DMS53 treated with DMSO at 0.1 percent for 48 hours (cell line): Measurements from ENCODE around the gene FBN1.

Experiments
- DNase-seq: peaks from one replicate; lab custom pipeline; 2025; ENCODE audit not compliant: unreplicated experiment; lab: John Stamatoyannopoulos, UW

Gene FBN1

DNA sequence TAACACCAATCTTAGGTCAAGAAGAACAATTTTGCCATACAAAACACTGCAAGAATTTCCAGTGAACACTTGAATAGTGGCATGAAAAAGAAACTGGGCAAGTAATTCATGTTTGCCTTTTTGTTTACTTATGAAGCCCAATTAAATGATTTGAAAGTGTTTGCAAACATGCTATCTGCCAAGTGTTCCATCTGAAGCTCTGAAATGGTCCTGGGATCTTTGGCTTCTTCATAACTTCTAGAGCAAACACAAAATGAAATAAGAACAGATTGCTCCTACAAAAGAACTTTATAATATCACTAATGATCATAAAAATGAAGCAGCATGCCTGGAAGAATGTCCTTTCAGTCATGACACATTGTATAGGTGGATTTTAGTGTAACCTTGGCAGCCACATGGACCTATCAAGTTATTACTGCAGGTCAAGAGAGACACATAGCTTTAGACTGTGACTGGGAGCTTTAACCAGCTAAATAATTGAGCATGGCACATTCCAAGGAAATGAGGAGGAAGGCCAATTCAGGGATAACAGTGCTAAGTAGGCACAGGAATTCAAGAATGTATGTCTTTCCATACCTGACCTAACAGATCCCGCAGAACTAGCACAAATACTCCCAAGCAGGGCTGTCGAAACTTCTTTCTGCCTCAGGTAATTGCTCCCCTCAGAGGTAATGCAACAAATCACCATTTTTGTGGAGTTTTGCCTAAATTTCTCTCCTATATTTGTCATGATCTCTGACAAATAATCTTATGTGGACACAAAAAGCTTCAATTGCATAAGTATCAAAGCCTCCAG is 169.7 kb downstream of the FBN1 start:
- no peak for DNase-seq

DNA sequence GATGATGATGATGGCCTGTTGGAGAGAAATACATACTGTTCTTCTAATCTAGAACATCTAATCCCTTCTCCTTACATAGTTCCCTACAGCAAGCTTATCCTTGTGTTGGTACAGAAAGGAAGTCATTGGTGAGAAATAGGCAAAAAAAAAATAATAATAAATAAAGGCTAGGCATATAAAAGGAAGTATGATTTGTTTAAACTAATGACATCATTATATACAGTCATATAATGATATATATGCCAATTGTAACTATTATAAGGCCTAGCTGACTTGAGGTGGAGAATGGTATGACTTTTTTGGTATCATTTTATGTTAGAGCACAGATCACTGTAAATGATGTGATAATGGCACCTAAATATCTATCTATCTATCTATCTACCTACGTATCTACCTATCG is 171.8 kb downstream of the FBN1 start:
- DNase-seq = no peak

DNA sequence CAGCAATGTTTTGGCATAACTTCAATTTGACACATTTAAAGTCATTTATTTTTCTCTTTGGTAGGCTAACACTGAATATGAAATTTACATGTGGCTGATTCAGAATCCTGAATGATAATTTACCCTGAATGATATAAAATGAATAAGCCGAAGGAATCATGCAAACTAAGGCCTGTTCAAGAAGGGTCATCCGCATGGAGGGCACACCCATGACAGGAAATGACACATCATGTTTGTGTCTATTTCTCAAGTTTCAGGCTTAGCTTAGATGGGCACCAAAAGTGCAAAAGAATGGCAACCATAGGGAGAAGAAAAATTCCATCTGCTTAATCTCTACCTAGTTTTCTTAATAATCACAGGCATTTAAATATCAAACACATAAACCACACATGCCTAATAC is 172.8 kb downstream of the FBN1 start:
- DNase-seq = no peak

DNA sequence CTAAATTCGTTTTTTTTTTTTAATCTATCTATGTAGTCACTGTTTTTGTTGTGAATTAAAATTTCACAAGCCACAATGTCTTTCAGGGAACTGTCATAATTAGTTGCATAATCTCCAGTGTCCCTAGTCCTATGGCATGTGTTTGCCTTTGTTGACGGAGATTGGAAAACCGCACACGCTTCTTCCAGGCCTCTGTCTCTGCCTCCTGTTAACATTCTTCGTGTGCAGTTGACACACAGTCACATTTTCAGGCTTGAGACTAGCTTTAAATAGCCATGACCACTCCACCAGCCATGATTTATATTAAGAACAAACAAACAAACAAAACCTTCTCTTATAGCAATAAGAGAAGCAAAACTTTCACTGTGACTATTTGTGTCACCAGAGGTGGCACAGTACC is 174.4 kb downstream of the FBN1 start:
- DNase-seq = no peak

DNA sequence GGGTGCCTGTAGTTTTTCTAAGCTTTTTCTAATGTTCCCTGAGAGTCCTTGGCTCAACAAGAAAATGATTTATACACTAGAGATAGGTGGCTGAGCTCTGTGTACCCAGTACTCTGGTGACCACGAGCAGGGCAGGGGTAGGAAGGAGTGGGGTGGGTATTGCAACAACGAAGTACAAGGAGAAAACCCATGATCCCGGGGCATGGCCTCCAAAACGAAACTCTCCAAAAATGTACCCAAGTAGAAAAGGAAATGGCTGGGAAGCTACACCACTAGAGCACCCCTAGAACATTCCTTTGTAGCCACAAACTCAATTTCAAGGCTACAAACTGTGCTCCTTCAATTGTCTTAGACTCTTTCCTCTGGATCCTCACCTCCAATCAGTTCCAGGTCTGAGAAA is 175.4 kb downstream of the FBN1 start:
- DNase-seq = no peak

DNA sequence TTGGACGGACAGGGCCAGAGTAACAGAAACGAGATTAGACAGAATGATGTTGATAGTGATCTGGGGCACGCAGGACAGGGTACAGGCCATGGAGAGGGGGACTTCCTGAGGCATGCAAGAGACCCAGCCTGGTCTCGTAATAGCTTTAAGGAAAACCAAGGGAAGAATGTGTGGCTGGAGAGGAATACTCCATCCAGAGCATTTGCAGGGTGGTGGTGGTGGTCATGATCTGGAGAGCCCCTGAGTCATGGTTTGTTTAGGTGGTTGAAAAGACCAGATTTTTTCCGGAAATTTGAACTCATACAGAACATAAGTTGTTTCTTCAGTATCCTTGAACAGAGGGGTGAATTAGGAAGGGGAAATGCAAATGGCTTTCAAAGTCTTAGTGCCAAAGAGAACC is 175.8 kb downstream of the FBN1 start:
- DNase-seq = no peak

DNA sequence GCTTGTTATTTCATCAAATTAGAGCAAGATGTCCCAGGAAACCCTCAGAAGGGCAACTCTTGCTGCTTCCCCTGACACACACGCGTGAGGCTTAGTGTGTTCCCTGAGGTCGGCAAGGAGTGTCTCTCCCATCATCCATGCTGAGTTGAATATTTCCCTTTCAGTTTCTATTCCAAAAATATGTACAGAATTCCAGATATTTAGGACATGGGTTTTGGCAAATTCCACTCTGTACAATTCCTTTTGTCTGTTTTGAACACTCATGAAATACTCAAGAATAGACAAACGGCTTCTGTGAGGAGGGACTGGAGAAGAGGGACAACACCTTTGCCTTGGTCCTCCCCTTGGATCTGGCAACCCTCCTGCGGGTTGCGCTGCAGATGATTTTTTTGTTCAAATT is 176.2 kb downstream of the FBN1 start:
- DNase-seq = no peak

DNA sequence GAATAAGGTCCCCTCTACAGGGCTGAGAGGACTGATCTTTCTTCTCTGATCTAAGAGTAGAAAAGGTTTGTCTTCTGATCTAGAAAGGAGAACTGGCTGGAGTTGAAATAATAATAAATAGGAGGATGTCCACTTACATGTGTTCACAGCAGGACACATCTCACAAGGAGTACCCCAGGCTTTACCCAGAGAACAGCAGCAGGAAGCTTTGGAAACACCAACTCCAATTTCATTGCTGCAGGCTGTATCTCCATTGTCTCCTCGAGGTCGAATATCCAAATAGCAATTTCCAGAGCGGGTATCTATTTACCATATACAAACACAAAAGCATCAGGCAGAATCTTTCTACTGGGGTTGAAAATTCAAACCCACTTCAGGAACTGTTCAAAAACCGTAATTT is 177.7 kb downstream of the FBN1 start:
- DNase-seq = no peak

DNA sequence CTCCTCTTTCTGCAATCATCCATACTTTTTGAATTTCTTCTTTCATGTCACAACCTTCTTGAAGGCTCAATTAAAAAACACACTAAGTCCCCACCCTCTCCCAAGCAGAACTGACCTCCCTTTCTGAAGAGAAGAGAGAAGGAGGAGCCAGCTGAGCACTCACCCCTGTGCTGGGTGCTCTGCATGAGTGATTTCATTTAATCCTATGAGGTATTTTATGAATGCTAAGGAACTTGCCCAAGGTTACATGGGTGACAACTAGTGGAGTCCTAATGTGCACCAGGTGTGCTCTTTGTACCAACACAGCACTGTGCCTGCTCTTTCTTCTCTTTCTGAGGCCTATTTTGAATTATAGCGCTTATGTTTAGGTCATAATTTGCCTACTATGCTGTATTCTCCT is 178.7 kb downstream of the FBN1 start:
- no peak for DNase-seq

DNA sequence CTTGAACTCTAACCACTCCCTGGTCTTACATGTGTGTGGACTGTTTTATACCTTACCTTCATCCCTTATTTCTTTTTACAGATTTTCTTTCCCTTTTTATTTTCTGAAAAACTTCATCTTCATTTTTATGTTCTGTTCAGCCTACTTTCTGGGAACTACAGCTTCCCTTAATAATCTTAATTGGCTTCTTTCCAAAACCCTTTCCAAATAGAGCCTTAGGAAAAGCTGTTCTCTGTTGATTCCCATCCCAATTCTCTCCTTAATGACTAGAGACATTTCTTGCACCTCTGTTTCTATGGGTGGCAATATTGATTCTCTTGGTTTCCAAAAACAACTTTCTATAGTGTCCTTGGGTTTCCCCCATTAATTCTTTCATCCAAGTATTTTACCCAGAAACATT is 179.4 kb downstream of the FBN1 start:
- DNase-seq = no peak

DNA sequence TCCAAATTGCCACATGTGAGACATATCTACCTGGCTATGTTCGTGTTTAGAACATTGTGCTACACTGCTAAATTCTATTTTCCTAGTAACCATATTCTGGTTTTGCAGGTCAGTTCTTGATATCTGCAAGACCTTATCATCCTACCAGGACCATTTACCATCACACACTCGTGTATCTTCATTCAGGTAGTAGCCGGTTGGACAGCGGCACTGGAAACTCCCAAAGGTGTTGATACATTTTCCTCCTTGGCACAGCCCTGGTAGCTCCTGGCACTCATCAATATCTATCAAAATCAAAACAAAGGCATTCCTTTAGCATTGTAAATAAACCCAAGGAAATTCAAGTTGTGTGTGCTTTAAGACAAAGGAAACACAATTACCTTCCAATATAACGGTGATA is 180.1 kb downstream of the FBN1 start:
- no peak for DNase-seq

DNA sequence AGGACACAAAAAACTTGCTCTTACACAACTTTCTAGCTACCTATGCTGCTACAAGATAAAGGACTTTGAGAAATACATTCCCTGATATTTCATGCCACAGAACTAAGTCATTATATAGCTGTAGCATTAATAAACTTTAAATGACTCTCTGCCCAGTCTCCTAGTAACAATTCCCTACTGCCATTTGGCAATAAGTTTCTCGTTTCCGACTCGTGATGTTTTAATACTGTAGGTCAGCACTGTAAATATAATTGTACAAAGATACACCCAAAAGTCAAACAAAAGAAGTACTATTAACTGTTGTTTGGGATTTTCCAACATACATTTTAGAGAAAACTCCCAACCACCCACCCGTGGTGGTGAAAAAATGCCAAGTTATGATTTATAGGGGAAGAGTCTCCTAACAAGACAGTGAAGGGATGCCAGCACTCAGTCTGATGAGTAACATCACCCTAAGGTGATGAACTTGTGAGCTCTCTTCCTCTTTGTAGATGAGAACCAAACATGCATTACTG is 182.1 kb downstream of the FBN1 start:
- DNase-seq = no peak

DNA sequence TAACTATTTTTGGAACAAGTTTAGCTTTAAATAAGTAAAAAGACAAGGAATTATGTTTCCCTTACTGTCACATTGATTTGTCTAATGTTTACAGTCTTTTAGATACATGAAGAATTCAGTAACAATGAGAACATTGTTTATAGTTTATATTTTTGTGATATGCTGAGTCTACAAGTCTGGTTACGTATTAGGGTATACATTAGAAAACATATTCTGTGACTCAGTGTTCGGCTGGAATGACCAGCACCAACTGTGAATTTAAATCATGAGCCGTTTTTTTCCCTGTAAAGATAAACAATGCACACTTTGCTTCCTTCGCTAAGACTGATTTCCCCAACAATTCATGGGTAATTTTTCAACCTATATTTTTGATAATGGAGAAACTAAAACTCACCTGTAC is 182.8 kb downstream of the FBN1 start:
- no peak for DNase-seq

DNA sequence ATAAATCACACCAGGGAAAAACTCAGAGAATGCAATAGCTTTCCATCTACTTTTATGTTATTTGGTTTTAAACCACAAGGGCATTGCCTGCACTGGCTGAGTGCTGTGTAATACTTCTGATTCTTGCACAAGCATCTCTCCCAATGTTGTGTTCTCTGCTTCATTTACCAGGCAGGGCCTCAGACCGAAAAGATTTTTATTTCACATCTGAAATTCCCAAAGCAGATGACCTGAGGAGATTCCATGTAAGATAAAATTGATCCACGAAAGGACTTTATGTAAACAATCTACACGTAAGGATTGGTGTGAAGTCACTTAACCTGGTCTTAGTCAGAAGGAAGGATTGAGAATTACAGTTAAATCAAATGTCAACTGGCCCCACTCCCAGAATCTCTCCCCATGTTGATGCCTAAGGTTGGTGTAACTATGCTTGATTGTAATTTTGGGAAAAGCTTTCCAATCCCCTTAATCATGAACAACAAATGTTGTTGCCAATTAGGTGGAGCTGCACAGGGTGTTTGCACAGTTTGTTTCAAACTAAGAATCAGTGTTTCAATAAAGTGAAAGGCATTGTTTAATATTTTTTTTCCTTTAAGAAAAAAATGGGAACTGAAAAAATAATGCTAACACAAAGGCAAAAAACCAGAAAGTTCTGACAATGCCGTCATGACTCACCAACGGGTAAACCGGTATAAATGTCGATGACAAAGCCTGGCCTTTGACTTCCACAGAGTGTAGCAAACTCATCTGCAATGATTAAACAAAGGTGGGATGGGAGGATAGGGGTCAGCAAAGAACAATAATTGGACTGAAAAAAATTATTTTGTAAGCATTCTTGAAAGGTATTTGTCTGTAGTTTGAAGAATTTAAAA is 185.7 kb downstream of the FBN1 start:
- no peak for DNase-seq

DNA sequence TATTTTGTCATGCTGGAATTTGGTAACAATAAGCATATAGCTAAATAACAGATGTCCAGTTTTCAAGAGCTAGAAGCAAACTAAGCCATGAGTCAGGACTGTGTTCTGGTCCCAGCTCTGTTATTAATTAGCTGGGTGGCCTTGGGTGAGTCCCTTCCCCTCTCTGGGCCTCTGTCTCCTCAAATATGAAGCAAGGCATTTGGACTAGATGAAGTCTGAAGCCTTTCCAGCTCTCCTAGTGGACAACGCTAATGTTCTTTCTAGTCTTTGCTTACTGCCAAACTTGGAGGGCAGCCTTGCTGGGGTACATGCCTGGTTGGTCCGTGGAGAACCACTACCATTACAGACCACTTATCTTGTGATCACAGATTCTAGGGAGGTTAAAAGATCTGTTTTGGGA is 186.6 kb downstream of the FBN1 start:
- no peak for DNase-seq

DNA sequence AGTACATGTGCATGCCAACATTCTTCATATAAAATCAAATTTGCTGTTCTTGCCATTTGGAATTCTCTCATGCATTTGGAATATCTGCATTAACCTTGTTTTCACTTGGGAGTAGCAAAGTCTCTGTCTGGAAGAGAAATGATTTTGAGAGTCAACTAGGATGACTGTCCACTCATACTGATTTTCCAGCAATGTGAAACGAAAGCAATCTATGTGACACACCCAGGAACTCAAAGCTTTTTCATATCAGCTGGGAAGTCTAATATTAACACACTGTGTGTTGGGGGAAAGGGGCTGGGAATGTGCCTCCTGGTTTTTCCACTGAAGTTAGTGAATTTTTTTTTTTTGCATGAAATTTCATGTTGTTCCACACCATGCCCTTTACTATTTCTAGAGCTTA is 189.4 kb downstream of the FBN1 start:
- no peak for DNase-seq

DNA sequence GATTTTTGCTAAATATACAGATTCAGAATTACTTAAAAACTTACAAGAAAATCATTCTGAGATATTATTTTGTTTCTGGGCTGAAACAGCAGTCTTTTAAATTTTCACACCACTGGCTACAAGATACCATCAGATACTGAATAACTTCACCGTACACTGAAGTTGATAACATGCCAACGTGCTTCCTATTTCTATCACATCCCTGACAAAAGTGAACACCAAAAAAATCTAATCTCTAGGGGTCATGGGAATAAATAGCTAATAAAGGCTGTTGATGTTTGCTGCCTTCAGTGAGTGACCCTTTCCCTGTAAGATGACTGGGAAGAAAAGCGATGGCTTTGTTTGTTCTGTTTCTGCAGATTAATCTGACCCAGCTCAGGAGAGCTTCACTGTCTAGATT is 193.8 kb downstream of the FBN1 start:
- DNase-seq = no peak

DNA sequence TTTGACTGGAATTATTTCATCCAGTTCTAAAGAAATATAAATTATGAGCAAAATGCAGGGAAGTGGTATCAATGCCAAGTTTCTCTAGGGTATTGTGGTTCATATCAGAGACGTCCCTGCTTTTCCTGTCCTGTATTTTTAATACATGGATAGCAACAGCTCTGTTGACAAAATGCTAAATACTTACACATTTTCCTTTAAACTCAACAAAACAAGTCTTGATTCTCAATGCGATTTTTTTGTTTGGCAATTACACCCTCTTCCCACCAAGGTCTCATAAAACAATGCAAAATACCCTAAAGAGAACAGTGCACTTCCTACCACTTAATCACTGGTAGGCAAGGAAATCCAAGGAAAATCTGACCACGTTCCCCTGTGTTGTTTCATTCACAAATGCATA is 194.3 kb downstream of the FBN1 start:
- no peak for DNase-seq

DNA sequence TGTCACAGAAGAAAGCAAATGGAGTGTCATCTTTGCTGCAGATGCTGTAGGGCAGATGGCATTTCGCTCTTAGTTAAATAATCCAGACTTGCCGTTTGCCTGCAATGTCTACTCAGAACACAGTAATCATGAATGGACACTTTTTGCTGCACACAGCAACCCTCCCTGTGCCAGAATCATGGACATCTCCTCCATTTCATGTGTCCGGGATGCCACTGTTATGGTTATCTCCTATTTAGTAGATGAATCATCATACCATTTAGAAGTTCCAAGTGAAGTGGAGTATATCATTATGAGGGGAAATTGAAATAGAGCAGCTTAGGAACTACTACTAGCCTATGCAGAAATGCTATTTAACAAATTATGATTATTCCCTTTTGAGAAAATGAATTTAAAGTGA is 195.8 kb downstream of the FBN1 start:
- DNase-seq = no peak

DNA sequence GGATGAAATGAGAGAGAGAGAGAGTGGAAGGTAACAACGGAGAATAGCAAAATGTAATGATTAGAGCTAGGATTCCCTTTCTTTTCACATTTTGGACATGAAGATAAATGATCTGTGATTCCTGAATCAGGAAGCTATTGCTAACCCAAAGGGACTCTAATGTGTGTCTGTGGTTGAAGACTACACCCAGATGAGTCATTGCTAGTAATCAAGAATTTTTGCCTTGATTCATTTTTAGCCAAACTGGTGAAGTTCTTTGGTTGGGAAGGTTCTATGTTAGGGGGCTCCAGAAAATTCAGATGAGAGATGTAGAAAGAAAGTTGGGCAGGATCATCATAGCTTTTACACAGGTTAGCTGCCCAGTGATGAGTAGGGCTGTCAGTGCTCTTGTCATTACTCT is 197.9 kb downstream of the FBN1 start:
- DNase-seq = no peak

DNA sequence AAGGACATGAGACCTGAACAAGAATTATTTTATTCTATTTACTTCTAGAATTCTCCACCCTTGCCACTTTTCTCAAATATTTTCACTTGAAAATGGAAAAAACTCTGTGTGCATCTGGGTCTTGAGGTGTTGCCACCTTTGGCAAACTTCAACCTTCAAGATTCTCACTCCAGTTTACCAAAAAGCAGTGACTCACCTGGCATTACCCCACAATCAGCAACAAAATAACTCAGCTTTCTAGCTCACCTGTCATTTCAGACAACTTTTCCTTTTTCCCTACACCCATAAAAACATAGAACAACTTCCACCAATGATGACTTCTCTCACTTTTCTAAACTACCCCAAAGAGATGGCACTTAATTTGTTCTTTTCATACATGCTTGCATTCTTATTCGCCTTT is 198.5 kb downstream of the FBN1 start:
- no peak for DNase-seq

DNA sequence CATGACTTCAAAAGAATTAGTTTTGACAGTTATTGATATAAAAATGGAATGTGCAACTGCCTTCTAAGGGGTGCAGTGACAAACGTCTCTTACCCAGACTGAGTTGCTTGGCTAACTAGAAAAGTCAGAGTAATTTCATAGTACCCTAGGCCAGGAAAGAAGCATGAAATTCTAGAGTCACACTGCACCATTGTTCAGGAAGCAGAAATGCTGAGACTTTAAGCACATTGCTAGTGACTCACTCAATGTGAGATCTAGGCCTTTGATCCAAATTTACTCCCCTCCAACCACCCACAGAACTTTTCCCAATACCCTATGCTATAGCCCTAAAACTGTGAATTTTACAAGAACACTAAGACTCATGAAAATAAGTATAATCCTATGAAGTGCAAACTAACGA is 203.5 kb downstream of the FBN1 start:
- no peak for DNase-seq
